Myometrial cell (primary cell): ENCODE results near the gene SIRPG. TPM values are rescaled to one million over a fixed set of nuclear protein-coding genes. Genes with fewer than 3 reads are reported as not detected.

Source experiments
- total RNA-seq: library from RNA; depleted of rRNA; stranded (reverse); fragments of >200 nt; gene quantifications from 2 replicates; pipeline ENCODE4 v1.2.3, GENCODE V29; 2015

SIRPG gene
- total RNA-seq = not detected in 2 replicates

GRCh38 chr20:1657556-1658334, at the start of gene SIRPG:
Gene SIRPG, minus strand, starts transcription at chr20:1657779. Its CDS starts 65 bp downstream, at chr20:1657714.

GRCh38 chr20:1619861-1620444, 37.6 kb downstream of the SIRPG start, which contains the start of gene SIRPB1:
Gene SIRPB1, minus strand, starts transcription at chr20:1620009. Its CDS starts 65 bp downstream, at chr20:1619944.

Other genes with a start within 250 kb of the SIRPG start
- 42.0 and 67.7 TPM in 2 replicates for gene NSFL1C, start 190.9 kb downstream of the SIRPG start, total RNA-seq
- not detected in 2 replicates for gene SIRPB2, start 166.4 kb downstream of the SIRPG start, total RNA-seq
- not detected in 2 replicates for gene SIRPD, start 100.1 kb downstream of the SIRPG start, total RNA-seq
- 1.2 and 1.8 TPM in 2 replicates for gene SIRPB1, start 37.8 kb downstream of the SIRPG start, total RNA-seq
- gene SIRPA, start 237.6 kb upstream of the SIRPG start, total RNA-seq = 10.4 and 13.5 TPM in 2 replicates